Cerebellar cortex (tissue), 1 donor: ENCODE results near the gene MPV17.
"Not testable (repeated sequence)": the region's sequence is repeated elsewhere in the genome, so short reads cannot be mapped to it uniquely, and the experiment has no call there.

Experiments
- DNase-seq: peaks from one replicate; pipeline ENCODE4 v3.0.0-alpha.2; 2015; ENCODE audit warnings: low spot score

Gene MPV17

GRCh38 chr2:27322301-27322765 lies 564 bp downstream of the MPV17 start:
- DNase-seq: no peak

- peak; percentile 83 for DNase-seq
These were observed 1.8 kb downstream of the MPV17 start for GRCh38 chr2:27320958-27321543.

GRCh38 chr2:27319839-27320238 lies 3.1 kb downstream of the MPV17 start:
- DNase-seq: not testable (repeated sequence)

DNA sequence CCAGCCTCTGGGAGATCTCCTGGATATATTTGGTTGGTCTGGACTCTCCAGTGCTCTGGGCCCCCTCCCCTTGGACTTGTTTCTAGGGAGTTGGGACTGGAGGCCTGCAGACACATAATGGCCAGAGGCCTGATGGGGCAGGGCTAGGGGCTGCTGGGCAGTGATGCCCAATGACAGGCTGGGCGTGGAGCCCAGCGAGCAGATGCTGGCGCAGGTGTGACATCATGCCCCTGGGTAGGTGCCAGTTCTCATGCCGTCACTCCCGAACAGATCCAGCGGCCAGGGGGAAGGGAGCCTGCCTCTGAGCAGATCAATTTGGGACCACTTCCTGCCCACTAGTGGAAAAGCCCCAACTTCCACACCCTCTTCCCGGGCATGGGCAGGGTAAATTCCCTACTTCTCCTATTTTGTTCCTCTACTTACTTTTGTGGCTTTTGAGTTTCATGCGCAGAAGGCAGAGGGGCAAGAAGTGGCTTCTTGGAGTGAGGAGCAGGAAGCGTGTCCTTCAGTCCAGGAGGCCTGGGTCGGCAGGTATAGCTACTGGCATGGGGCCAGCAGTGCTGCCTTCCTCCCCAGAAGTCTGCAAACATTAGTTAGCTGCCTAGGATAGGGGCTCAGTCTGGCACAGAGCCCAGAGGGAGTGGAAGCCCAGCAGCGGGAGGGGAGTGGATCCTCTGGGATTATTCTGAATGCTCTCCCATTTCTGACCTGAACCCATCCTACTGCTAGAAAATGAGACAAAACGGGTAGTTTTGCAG lies 6.1 kb downstream of the MPV17 start:
- no peak for DNase-seq

DNA sequence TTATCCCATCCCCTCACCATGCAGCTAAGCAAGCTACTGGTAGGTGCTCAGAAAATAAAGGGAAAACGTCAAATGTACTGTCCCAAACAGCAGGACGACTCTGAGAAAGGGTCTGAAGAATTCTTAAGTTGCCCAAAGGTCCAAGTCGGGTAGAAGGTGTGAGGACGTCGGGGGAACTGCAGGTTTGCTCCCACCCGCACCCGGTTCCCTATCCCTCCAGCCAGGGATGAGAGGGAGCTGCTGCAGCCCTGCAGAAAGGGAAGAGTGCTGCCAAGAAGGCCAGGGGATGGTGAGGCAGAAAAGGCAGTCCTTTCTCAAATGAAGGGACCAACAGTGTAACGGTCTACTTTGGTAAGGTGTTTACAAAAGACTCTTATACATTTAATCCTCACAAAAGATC lies 7.8 kb downstream of the MPV17 start:
- no peak for DNase-seq

DNA sequence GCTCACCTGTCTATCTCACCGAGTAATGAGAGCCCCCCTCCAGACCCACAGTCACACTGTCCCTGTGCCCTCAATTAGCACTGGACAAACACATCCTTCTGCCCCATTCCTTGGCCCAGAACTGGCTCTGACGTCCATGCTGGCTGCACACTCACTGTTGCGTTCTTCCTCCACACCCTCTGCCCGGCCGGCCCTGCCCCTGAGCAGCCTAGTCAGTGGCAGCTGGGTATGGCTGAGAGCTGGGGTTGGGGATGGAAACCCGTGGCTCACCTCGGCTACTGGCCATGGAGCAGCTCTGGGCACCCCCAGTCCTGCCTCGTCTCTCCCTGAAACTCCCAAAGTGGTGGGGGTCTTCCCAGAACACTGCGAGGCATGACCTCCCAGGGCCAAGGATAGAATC lies 8.2 kb downstream of the MPV17 start:
- no peak for DNase-seq

GRCh38 chr2:27313882-27314645 lies 8.8 kb downstream of the MPV17 start:
- no peak for DNase-seq

- DNase-seq: no peak
These were observed 10.7 kb downstream of the MPV17 start for GRCh38 chr2:27312152-27312551.

DNA sequence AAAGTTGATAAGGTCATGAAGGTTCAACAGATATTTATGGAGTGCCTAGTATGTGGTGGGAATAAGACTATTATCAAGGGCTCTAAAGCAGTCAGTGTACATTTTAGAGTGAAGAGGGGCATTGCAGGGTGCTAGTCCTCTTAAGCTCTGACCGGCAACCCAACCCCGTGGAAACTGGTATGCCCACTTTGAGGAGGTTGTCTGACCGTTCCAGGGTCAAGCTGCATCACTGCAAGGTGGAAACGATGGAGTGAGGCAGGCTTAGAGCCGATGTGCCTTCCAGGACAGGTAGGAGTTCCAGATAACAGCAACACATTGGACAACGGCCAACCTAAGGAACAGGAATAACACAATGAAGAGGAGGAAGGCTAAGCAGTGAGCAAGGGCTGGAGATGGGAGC lies 13.2 kb downstream of the MPV17 start:
- DNase-seq: no peak

DNA sequence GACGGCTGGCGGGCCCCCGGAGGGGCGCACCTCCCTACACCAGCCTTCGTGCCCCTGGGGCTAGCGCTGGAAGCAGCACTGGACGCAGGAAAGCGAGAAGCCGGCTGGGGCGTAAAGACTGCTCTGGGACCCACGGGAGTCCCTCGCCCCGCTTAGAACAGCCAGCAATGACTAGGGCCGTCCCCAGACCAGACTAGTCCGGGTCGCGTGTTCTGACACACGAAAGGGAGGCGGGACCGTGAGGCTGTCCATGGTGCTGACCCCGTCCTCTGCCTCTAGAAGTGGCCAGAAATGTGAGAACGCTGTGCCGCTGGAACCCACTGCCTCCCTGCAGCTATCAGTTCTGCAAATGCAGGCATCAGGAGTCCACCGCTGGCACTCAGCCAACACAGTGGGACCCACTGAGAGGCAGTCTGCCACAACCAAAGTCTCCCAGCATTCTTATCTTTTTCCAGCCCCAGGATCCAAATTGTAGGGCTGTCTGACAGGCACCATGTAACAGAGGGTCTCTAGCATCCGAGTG lies 14.5 kb downstream of the MPV17 start, which contains the start of gene UCN:
TSS of gene UCN (minus strand) at position 87 of the 523 bp plus-strand sequence. CDS start 550 bp downstream, outside the sequence.
- DNase-seq: no peak

- DNase-seq: no peak
These were observed 15.1 kb downstream of the MPV17 start for GRCh38 chr2:27307545-27308358.

DNA sequence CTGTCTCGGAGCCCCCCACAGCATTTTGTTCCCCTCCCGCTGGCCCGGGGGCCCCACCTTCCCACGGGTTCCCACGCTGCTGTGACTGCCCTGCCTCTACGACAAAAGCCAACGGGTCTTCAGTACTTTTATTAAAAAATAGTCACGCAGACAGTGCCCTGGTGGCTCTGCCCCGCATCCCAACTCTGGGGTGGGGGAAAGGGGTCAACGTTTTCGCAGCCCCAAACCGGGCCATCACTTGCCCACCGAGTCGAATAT lies 15.7 kb downstream of the MPV17 start:
- no peak for DNase-seq

DNA sequence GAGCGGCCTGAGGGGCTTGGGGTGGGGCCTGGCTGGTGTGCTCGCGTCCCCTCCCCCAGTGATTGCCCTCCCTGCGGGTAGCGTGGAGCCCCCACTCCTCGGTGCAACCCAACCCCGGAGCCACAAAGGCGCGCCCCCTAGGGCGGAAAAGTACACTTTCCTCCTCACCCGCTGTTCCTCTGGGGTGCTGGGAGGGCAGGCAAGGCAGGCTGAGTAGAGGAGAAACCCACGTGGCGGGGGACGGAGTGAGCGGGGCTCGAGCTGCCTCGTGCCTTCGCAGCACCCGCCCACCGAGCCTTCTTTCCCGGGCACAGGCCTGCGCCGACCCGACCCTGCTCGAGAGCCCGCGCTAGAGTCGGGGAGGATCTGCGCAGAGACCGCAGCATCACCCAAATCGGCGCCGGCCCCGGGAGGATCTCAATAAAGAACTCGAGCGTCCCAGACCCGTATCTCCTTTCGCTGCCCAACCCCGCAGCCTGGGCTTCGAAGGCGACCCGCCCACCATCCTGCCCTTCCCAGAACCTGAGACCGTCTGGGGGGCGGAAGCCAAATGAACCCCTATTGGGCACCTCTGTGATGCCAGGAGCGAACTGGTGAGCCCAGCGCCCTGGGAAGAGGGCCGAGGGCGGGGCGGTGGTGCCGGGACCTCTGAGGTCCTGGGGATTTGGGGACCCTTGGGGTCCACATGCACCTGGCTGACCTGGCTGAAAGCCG lies 16.2 kb downstream of the MPV17 start:
- no peak for DNase-seq

DNA sequence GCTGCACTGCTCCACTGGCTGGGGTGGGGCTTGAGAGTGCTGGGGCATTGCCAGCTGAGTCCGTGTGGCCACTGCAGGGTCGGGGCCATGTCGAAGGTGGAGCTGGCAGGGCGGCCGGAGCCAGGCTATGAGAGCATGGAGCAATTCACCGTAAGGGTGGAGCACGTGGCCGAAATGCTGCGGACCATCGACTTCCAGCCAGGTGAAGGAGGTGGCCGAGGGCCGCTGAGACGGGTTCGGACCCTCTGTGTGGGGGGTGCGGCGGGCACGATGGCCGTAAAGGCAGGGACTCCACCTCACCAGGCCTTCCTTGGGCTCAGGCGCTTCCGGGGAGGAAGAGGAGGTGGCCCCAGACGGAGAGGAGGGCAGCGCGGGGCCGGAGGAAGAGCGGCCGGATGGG lies 16.8 kb downstream of the MPV17 start:
- DNase-seq: no peak

DNA sequence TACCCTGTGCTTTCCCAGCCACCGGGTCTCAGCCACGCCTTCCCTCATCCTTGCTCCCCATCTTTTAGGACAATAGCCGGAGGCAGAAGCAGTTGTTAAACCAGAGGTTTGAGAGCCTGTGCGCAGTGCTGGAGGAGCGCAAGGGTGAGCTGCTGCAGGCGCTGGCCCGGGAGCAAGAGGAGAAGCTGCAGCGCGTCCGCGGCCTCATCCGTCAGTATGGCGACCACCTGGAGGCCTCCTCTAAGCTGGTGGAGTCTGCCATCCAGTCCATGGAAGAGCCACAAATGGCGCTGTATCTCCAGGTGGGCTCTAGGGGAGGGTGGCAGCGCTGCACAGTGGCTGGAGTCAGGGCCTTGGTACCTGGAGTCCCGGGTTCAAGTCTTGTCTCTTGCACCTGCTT lies 17.4 kb downstream of the MPV17 start:
- no peak for DNase-seq

GRCh38 chr2:27304488-27305240 lies 18.2 kb downstream of the MPV17 start:
- DNase-seq: no peak

DNA sequence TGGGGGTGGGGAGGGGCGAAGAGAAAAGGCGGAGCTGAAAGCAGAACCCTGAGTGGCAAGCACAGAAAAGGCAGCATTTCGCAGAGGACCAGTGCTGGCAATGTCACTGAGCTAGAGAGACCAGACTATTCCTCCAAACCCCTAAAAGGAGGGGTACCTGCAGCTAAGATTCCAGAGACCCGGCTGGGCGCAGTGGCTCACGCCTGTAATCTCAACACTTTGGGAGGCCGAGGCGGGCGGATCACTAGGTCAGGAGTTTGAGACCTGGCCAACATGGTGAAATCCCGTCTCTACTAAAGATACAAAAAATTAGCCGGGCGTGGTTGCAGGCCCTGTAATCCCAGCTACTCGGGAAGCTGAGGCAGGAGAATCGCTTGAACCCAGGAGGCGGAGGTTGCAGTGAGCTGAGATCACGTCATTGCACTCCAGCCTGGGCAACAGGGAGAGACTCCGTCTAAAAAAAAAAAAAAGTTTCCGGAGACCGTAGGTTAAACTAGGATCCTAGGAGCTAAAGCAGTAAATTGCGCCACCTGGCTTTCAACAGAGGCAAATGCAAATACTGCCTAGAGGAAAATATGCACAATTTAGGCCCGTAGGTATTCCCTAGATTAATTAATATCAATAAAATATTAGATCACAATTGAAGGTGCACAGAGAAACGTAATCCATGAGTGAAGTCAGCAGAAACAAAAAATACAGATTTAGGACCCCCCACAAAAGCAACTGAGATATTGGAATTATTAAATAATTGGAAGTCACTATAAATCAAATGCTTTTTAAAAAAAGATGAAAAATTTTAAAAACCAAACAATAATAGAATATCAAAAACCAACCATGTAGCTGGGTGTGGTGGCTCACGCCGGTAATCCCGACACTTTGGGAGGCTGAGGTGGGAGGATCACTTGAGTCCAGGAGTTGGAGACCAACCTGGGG lies 19.5 kb downstream of the MPV17 start:
- peak; percentile 76 for DNase-seq

GRCh38 chr2:27300606-27301005 lies 22.3 kb downstream of the MPV17 start:
- not testable (repeated sequence) for DNase-seq

DNA sequence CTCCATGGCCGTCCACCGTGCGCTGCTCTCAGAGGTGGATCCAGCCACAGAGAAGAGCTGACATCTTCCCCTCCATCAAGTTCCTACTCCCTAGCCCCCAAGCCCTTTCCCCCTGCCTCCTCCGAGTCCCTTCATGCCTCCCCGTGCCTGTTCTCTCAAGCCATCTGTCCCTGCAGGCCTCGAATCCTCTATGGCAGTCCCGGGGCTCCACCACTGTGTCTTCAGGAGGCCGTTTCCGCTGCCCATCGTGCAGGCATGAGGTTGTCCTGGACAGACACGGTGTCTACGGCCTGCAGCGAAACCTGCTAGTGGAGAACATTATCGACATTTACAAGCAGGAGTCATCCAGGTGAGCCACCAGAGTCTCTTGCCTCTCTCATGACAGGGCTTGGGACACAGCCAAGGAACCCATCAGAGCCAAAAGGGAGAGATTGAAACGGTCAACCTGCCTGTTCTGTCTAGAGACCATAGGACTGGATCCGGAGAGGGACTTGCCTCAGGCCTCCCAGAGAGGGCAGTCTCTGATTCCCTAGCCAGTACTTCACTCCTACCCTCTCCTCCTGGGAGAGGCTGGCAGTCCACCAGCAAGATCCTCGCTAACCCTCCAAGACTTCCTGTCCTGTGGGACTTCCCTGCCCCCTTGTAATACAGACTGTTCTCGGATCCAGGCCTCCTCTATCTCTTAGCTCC lies 24.4 kb downstream of the MPV17 start:
- DNase-seq: no peak
